HG03103 (cell line): Measurements from ENCODE around the gene CAMKV.
"Not testable (repeated sequence)": the region's sequence is repeated elsewhere in the genome, so short reads cannot be mapped to it uniquely, and the experiment has no call there.

ENCODE experiments used
- ATAC-seq: cut with Tn5 transposase; IDR thresholded peaks from one replicate; pipeline ENCODE4 v1.9.1; 2021; ENCODE audit warnings: low read depth; ENCODE audit not compliant: unreplicated experiment

CAMKV gene

DNA sequence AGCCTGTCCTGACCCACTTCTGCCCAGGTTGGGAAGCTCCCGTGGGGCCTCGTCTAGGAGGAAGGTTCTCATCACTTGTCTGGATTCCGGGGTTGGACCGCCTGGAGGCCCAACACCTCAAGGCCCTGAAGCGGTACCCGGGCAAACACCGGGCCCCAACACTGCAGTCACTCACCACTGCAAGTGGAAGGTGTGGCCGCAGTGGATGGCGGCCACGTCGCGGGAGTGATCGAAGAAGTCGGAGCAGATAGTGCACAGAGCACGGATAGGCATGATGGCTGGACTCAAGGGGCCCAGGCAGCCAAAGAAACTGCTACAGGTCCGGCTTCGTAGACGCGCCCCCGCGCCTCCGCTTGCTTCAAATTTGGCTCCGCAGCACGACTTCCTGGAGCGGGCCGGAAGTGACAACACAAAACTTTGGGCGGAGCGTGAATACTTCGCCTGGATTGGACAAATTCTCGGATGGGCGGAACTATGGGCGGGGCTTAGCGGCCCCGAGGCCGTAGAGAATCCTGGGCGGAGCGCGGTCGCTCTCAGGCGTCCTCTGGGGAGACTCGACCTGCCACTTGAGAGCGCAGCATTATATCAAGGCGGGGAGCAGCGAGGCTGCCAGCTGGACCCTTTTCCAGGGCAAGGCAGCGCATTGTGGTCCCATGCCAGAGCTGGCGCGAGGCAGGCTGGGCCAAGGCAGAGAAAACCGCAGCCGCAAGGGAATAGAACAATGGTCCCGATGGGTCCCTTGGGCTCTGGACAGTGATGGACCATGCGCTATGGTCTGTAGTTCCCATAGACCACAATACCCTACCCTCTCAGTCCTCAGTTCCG, 13.3 kb downstream of the CAMKV start, which contains the start of gene TRAIP:
TRAIP (minus strand) TSS at position 384 of the 825 bp plus-strand sequence; CDS start at position 273, 111 bp downstream.
- ATAC-seq, result peak; percentile 93

DNA sequence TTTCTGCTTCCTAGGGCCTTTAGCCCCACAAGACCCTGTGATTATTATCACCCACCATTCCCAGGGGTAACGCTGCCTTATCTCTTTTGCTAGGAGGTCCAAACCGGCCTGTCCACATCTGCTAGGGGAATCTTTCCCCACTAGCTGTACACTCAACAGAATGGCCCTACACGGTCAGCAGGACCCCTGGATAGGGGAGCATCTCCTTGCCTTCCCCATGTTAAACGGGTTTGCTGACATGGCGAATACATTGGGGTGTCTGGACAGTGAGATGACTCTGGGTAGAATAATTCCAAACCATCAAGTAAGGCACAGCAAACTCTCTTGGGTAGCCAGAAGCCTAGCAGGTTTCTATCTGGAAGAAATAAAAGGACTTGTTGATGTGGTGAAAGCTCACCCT, 14.0 kb downstream of the CAMKV start:
- no peak for ATAC-seq

DNA sequence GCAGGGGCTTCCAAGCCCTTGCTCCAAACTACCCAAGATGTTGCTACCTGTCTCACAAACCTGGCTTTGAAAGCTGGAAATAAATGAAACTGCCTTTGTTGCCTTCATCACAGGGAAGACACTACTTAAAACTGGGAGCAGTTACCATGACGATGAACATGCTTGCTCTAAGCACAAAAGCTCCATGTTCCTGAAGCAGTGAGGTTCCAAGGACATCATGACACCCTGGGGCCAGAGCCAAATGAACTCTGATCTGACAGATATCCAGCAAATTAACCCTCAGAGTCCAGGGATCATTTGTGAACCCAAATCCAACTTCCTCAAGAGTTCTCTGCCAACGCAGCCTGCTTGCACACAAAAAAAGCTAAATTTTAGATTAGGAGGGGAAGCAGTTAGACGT, 24.0 kb downstream of the CAMKV start:
- ATAC-seq, result no peak

DNA sequence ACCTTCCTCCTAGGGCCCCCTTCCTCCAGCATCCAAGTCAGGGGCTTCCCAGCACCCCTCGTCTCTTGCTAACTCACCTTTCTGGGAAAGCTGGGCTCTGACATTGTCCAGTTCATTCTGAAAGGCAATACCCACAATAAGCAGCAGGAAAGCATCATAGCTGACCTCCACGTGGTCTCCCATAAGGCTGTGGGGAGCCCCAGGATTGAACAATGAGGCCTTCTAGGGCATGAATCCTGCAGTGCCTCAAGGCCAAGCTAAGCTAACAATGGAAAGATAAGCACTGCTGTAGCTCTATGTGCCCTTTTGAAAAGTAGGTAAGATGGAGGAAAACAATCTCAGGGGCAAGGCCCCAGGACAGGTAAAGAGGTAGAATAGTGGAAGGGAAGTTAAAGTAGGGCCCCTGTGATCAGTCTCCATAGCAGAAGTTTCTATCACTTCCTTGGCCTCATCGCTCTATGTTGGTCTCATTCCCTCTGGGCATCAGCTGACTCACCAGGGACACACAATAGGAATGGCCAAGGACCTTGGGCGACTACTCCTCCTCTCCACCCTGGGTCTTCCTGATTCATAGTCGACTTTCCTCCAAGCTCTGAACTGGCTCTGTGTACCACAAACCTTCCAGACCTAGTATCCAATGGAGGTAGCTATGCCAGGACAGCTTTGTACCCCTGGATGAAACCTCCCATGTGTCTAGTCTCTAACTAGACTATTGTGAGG, 25.1 kb downstream of the CAMKV start:
- no peak for ATAC-seq

DNA sequence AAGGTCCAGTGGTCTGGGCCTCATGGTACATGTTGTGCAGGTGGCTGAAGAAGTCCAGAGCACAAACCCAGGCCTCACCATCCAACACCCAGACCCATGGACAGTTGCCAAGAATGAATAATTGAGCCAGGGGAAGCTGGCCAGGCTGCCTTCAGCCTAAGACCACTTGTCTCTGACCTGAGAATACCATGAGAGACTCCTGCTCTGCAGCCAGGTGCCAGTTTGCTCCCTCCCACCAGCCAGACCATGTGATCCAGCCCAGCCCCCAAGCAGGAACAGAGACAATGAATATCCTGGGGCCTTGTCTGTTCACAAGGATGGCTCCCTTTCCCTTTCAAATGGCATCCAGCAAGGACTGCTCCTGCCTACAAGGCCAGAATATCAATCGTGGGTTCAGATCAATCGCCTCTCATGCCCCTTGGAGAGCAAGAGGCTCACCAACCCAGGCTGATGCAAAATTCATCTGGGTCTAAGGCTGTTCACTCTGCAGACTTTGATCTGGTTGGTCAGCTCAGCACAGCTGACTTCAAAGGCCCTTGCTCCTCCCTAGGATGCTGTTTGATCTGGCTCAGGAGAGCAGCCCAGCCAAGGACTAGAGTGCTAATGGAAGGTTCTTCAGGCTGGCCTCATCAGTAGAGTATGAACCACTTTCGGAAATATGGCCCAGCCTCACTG, 26.7 kb downstream of the CAMKV start:
- no peak for ATAC-seq

DNA sequence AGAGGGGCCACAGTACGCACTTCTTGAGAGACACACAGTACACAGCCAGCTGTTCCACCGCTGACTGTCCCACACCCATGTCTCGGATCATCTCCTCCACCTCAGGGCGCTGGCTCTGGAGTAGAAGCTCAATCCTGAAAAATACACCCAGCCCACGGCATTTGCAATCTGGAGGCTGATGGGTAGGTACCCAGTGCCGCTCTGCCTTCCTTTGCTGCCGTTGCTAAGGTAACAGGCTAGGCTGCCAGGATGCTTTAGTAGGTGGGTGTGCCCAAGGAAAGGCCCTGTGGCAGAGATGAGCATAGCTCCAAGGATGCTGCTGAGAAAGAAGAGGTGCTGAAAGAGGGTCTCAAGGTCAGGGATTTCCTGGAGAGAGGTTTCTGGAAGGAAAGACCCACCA, 27.9 kb downstream of the CAMKV start:
- no peak for ATAC-seq

DNA sequence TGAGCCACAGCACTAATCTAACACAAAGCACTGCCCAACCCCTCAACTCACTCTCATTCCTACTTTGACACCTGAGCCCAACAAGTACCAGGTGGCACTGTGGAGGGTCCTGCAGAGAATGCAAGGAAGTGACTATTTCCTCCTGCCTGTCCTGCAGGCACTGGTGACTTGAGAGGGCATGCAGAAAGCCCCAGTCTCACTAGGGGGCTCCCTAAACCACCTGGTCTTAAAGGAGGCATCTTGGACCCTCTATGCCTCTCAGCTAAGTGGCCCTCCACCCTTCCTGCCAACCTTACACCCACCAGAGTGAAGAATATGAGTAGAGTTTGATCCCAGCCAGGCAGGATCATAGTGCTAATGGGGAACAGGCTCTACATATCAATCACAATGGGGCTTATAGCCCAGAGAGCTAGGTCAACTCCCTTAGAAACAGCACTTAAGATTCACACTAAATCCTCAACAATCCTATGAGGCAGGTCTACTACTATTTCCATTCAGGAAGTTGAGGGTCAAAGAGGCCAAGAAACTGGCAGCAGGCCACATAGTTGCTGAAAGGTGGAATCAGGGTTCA, 28.5 kb downstream of the CAMKV start:
- no peak for ATAC-seq

DNA sequence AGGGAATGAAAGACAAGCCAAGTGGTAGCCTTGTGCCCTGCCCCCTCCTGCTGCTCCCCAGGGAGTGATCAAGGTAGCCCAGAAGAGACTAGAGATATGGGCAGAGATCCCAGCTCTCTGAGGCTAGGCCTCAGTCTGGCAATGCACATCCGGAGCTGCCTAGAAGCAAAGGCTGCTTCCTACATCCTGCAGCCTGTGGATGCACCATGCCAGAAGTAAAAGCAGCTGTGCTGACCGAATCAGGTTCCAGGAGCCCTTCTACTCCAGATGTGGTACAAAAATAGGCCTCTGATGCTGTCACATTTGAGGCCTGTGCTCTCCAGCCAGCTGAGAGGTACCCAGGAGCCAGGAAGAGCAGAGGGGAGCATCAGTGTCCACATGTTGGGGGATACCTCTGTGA, 29.3 kb downstream of the CAMKV start:
- ATAC-seq, result no peak

DNA sequence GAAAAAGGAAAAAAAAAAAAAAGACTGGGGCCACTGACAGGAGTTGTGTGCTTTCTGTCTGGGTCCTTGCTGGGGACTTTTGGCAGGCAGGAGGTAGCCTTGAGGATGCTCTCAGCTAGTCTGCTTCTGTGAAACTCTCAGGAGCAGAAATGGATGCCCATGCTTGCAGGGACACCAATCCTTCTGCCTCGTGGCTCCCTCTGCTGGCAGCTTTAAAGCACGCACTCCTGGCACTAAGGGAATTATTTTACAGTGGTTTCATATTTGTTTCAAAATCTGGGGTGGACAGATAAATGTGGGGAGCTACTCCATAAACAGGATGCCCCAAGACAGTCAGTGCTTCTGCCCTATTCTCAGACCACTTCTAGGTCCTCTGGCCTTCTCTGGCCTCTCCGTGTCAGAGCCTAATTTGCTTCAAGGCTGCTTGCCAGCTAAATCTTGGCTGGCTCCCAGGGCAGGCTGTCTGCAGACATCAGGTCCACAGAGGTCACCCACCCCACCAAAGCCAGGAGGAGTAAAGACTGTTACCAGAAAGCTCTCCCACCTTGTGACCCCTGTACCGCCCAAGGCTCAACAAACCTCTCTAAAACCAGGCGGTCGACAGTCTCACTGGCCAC, 30.4 kb downstream of the CAMKV start:
- ATAC-seq, result no peak

DNA sequence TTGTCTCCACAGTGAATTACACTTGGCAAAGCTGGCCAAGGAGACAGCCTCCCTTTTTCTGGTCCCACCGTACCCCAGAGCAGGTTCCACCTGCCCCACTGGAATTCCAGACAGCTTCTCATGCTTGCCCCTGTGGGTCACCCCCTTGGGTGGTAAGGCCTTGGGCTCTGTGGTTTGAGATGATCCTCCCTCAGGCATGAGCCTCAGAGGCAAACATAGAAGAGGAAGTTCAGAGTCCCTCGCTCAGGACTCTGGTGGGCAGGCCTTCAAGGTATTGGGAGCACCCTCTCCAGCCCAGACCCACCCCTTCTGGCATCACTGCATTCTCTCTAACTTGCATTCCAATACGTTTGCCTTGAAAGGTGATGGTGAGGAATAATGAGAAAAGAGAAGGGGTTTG, 38.4 kb downstream of the CAMKV start:
- ATAC-seq, result no peak

DNA sequence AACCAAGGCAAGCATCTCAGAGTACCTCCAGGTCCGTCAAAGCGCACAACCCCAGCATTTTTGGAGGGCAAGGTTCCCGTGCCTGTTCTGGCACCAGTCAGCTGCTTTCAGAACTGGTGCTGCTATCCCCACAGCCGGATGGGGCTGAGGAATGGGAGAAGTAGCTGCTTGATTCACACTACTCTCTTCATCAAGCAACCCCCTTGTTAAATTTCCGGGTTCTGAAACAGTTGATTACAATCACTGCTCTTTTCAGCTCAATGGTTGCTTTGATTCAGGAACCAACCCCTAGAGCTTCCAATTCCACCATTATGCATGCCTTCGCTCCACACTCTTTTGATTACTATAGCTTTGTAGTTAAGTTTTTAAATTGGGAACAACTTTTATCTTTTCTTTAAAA, 43.7 kb downstream of the CAMKV start:
- ATAC-seq, result no peak

DNA sequence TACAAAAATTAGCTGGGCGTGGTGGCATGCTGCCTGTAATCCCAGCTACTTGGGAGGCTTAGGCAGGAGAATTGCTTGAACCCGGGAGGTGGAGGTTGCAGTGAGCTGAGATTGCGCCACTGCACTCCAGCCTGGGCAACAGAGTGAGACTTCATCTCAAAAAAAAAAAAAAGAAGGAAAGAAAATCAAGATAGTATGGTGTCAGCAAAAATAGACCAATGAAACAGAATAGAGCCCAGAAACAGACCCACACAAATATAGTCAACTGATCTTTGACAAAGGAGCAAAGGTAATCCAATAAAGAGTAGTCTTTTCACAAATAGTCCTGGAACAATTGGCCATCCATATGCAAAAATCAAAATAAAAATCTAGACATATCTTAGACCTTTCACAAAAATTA, 46.6 kb downstream of the CAMKV start:
- ATAC-seq, result not testable (repeated sequence)

DNA sequence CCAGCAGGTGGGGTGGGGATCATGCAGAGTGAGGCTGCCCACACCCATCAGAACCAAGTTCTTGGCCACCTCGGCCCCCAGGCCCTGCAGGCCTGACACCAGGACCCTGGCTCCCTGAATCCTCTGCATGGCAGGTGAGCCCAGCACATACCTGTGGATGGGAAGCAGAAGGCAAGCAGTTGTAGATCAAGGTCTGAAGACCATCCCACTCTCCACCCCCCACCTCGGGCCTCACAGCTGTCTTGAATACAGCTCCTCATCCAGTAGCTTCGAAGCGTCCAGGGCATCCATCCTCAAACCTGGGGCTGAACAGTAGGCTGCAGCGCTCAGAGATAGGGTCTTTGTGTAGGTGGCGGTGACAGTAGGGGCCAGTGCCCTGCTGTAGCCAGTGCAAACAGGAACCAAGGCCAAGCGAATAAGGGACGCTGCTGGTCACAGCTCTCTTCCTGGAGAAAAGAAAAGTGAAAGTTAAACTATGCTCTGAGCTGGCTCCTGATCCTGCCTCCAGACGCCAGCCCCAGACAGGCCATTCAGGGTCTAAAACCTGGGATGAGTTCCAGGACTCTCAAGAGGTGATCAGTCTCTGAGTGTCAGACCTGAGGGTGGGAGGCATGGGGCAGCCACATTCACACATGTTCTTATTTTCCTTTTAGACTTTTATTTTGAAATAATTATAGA, 56.1 kb downstream of the CAMKV start, which contains the start of gene UBA7:
UBA7 (minus strand) TSS at position 457 of the 678 bp plus-strand sequence; CDS start at position 291, 166 bp downstream.
- ATAC-seq, result no peak

DNA sequence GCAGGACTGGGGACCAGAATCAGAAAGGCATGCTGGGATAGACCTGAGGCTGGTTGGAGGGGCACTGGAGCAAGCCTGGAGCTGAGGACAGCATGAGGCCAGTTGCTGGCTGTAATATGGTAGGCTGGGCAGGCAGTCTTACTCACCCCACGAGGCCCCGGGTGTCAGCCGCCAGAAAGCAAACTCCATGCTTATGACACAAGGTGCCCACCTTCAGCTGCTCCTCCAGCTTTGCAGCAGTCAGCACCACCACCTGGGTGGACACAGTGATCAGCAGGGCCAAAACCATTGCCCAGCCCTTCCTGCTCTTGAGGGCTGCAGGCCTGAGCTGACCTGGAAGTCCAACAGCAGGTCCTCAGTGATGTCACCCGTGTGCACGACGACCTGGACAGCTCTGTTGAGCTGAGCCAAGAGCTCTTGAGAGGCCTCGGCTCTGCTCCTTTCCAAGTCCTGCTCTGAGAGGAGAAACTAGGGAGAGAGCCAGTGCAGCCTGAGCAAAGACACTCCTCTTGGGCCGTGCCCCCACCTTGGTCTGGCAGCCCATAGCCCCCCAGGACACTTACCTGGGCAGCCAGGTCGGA, 56.7 kb downstream of the CAMKV start:
- no peak for ATAC-seq
